ENCODE results near the gene MTG1.
"Not testable (repeated sequence)": the region's sequence is repeated elsewhere in the genome, so short reads cannot be mapped to it uniquely, and the experiment has no call there.

- not testable (repeated sequence) for TF ChIP-seq EZH2 (IDR thresholded peaks at IDR 0.05; ENCODE audit: low read length)
- TF ChIP-seq, protein P1, sequence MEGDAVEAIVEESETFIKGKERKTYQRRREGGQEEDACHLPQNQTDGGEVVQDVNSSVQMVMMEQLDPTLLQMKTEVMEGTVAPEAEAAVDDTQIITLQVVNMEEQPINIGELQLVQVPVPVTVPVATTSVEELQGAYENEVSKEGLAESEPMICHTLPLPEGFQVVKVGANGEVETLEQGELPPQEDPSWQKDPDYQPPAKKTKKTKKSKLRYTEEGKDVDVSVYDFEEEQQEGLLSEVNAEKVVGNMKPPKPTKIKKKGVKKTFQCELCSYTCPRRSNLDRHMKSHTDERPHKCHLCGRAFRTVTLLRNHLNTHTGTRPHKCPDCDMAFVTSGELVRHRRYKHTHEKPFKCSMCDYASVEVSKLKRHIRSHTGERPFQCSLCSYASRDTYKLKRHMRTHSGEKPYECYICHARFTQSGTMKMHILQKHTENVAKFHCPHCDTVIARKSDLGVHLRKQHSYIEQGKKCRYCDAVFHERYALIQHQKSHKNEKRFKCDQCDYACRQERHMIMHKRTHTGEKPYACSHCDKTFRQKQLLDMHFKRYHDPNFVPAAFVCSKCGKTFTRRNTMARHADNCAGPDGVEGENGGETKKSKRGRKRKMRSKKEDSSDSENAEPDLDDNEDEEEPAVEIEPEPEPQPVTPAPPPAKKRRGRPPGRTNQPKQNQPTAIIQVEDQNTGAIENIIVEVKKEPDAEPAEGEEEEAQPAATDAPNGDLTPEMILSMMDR (optimal IDR thresholded peaks at IDR 0.05 in 1 of 3, IDR thresholded peaks at IDR 0.05 in 1 of 3, conservative IDR thresholded peaks at IDR 0.05 in 1 of 3; ENCODE audit: extremely low read depth in 1 of 3, insufficient read depth in 2 of 3, low read length in 3 of 3): not testable (repeated sequence)
These were observed 47.4 kb downstream of the MTG1 start for GRCh38 chr10:133441356-133441755.

All from keratinocyte (primary cell).